Peyer's patch (tissue), 4 donors: ENCODE data around the gene OR2T1.

Experiments used
- CTCF ChIP-seq, 6 experiments: fragments of 450-650 bp in 4 of 6; fragments of 200-600 bp in 2 of 6; sonication (generic) in 1 of 6; IDR thresholded peaks; one replicate each; pipeline ENCODE4 v1.5.1; 2017 to 2019; ENCODE audit warnings: antibody characterized with exemption in 6 of 6, mild to moderate bottlenecking in 3 of 6, moderate library complexity in 1 of 6
- POLR2A ChIP-seq, 2 donors: fragments of 450-650 bp; IDR thresholded peaks; one replicate each; pipeline ENCODE4 v1.5.1; 2017; ENCODE audit warnings: antibody characterized with exemption in 2 of 2, mild to moderate bottlenecking in 2 of 2, moderate library complexity in 2 of 2

- TF ChIP-seq CTCF (IDR thresholded peaks at IDR 0.05) (no peak), POLR2A (IDR thresholded peaks at IDR 0.05) (no peak)
Measured at GRCh38 chr1:248402748-248403147, at the start of gene OR2T1.
